ENCODE measurements around the gene TRIL.

TRIL gene

DNA sequence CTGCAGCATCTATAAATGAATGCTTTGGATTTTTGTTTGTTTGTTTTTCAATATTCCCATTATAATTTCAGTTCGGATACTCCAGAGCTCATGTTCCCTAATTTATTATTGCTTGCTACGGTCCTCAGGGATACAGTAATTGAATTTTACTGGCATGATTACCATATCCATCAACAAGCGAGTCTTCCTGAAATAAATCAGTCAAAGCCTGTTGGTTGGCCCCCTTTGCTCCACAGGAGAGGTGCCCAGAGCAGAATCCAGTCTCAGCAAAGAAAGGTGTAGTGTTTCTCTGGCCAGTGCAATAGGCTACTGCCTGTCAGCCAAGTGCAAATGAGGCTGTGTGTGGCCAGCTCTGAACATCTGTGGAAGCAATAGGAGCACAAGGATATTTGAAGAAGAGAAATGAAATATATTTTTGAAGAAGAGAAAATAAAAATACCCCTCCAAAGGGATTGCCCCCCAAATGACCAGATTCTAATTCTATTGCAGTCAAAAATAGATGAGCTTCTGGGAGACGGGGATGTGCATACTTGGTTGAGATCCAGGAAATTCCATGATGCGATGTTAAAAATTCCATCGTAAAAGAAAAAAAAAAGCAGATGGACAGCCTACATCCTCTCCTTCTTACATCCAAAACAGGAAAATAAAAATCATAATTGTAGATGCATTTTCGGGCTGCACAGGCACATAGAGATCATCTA is 18.1 kb downstream of the TRIL start:
- DNase-seq, result no peak

DNA sequence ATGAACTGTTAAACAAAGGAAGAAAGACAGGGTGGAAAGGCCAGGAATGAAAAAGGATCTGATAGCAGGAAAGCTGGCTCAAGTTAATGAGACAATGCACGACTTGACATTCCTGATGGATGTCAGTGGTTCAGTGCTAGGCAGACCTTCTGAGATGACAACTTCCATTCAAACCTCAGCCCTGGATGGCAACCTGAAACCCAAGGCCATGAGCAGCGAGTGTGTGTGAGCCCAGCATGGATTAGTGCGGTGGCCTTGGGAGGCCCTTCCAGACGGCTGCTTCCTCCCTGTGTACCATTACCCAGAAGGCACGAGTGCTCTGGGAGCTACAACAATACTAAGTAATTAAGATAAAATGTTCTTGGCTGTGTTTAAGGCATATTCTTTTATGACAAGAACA is 18.8 kb downstream of the TRIL start:
- DNase-seq, result no peak

DNA sequence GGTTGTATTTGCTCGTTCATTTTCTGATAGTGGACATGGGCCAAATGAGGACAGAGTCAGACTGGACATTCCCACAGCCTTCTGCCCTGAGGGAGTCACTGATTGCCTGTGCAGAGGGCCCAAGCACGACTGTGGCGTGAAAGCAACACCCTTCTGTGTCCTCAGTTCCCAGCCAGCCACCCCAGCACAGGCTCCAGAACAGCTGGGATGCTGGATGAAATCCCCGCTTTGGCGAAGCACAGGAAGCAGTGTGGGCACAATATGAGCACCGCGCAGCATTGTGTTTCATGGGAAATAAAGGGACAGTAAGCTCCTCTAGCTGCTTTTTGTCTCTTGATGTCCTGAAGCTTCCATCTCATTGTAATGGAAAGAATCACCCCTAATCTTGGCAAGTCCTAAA is 20.5 kb downstream of the TRIL start:
- DNase-seq, result no peak

- DNase-seq, result no peak
These were observed 21.0 kb downstream of the TRIL start for GRCh38 chr7:28937103-28937502.

GRCh38 chr7:28933846-28934320 is 24.2 kb downstream of the TRIL start:
- no peak for DNase-seq

GRCh38 chr7:28931565-28931964 is 26.6 kb downstream of the TRIL start:
- no peak for DNase-seq

DNA sequence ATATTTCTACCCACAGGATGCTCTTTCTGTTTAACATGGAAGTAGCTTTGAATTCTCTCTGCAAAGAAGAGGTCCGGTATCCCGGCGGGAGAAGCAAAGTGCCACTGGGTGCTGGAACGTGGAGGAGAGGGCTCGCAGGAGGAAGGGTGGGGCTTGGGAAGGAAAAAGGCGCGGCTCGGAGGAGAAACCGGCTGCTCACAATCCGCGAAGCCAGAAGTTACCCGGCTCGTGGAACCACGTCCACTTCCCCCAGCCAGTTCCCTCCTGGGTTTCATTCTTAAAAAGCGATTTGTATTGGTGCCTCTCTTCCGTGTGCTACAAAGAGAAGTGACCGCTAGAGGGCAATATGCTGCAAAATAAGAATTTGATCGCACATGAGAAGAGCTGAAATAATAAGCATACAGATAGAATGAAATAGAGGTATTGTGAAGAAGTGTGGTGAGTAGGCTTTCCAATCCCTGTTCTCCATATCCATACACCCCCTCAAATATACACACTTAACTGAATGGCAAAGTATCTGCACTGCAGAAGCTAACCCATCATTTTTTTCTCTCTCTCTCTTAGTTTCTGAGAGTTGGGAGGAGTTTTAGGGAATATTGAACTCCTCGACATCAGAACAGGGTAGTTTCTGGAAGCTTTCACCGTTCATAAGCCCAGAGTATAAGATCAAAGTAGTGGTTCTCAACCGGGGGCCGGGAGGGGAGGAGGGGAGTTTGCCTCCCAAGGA is 31.1 kb downstream of the TRIL start:
- DNase-seq, result peak; percentile 88 to 92

- peak; percentile 52 to 58 for DNase-seq
These were observed 35.4 kb downstream of the TRIL start for GRCh38 chr7:28922624-28923331.

GRCh38 chr7:28921822-28922221 is 36.3 kb downstream of the TRIL start:
- peak; percentile 44 to 50 for DNase-seq

GRCh38 chr7:28920424-28920823 is 37.7 kb downstream of the TRIL start:
- DNase-seq, result no peak

GRCh38 chr7:28919510-28919909 is 38.6 kb downstream of the TRIL start:
- no peak for DNase-seq

DNA sequence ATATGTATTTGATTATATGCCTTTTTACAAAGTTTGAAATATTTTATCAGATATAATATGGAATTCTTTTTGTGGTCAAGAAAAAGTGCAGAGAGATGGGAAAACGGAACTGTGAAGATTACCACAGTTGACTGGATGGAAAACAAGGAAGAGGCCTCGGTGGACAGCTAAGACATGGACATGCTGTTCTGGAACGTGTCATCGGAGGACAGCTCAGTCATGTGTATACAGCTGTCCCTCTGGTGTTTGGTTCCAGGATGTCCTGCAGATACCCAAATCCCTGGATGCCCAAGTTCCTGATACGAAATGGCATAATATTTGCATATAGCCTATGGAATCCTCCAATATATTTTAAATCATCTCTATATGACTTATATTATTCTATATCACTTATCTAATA is 49.4 kb downstream of the TRIL start:
- no peak for DNase-seq

DNA sequence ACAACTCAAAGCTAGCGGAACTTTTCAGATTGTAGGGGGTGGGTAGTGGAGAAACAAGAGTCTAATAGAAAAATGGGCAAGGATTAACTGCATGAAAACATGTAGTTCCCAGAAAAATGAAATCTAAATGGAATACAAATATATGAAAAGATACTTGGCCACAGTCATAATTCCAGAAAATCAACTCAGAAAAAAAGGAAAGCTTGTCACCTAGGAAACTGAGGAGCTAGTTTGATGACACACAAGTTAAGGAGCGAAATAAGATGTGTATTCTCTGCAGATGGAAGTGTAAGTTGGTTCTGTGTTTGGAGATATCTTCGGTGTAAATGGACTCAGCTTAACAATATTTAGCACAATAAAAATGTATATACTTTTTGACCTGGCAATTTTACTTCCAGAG is 52.7 kb downstream of the TRIL start:
- no peak for DNase-seq

- no peak for DNase-seq
These were observed 53.5 kb downstream of the TRIL start for GRCh38 chr7:28904578-28905048.

GRCh38 chr7:28903730-28904577 is 54.2 kb downstream of the TRIL start:
- DNase-seq, result no peak

Measured in AML-193 (cell line).